Measurements from ENCODE around the gene DDOST.
"Not testable (repeated sequence)": the region's sequence is repeated elsewhere in the genome, so short reads cannot be mapped to it uniquely, and the experiment has no call there.

DDOST gene

DNA sequence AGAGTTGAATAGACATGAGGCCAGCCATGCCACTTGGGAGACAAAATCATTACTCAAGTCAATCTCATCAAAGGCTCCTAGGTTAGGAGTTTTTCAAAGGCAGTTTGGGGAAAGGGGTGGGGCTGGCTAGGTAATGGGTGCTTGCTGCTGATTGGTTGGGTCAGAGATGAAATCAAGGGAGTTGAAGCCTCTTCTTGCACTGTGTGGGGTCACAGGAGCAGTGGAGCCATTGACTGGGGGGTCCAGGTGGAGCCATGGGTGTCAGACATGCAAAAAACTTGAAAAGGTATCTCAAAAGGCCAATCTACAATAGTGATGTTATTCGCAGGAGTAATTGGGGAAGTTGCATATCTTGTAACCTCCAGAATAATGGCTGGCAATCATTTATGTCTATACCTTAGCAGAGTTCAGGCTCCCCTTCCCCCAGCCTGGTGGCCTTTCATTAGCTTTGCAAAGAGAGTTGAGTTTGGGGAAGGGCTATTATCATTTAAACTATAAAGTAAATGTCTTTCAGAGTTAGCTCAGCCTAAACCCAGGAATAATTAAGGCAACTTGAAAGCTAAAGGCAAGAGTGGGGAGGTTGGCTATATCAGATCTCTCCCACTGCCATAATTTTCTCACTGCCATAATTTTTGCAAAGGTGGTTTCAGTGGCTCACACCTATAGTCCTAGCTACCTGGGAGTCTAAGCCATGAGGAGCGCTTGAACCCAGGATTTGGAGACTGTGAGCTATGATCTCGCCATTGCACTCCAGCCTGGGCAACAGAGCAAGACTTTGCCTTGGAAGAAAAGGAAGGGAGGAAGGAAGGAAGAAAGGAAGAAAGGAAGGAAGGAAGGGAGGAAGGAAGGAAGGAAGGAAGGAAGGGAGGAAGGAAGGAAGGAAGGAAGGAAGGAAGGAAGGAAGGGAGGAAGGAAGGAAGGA, 35.7 kb downstream of the DDOST start:
- no peak for DNase-seq (ENCODE audit: low read depth in 3 of 3)

DNA sequence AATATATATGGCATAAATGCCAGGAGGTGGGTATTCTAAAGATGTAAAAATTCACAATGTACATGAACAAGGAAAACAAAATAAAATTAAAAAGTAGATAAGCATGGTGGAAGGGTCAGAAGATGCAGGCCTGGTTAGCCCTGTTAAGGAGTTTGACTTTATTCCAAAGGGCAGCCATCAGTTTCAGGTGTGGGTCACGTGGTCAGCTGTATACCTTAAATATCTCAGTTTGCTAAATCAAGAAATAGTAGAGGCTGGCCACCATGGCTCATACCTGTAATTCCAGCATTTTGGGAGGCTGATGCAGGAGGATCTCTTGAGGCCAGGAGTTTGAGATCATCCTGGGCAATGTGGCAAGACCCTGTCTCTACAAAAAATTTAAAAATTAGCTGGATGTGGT, 36.5 kb downstream of the DDOST start:
- DNase-seq (ENCODE audit: low read depth in 3 of 3), result no peak

DNA sequence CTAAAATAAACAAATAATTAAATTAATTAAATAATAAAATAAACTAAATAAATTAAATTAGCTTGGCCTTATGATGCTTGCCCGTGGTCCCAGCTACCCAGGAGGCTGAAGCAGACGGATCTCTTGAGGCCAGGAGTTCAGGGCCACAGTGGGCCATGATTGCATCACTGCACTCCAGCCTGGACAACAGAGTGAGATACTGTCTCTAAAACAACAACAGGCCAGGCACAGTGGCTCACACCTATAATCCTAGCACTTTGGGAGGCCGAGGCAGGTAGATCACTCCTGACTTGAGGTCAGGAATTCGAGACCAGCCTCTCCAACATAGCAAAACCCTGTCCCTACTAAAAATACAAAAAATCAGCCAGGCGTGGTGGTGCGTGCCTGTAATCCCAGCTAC, 40.2 kb downstream of the DDOST start:
- no peak for DNase-seq (ENCODE audit: low read depth in 3 of 3)

DNA sequence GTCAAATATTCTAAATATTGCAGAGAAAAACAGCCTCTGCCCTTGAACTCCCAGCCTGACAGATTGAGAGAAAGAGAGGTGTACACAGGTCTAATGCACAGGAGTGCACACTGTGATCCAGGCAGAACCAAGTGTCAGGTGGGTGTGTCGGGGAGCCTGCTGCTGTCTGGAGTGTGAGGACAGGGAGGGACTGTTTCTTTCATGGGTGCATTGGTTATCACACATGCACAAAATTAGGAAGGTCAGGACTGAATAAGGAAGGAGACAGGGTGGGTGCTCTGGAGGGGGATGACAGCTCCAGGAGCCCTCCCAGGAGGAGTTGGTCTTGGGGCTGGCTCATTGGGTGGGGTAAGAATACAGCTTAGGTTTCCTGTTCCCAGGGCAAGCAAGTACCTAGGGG, 41.2 kb downstream of the DDOST start:
- no peak for DNase-seq (ENCODE audit: low read depth in 3 of 3)

DNA sequence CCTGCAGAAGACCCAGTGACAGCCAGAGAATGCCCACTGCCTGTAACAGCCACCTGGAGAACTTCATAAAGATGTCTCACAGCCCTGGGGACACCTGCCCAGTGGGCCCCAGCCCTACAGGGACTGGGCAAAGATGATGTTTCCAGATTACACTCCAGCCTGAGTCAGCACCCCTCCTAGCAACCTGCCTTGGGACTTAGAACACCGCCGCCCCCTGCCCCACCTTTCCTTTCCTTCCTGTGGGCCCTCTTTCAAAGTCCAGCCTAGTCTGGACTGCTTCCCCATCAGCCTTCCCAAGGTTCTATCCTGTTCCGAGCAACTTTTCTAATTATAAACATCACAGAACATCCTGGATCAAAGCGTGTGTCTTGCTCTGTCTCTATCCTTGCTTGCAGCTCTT, 42.6 kb downstream of the DDOST start:
- DNase-seq (ENCODE audit: low read depth in 3 of 3), result no peak

DNA sequence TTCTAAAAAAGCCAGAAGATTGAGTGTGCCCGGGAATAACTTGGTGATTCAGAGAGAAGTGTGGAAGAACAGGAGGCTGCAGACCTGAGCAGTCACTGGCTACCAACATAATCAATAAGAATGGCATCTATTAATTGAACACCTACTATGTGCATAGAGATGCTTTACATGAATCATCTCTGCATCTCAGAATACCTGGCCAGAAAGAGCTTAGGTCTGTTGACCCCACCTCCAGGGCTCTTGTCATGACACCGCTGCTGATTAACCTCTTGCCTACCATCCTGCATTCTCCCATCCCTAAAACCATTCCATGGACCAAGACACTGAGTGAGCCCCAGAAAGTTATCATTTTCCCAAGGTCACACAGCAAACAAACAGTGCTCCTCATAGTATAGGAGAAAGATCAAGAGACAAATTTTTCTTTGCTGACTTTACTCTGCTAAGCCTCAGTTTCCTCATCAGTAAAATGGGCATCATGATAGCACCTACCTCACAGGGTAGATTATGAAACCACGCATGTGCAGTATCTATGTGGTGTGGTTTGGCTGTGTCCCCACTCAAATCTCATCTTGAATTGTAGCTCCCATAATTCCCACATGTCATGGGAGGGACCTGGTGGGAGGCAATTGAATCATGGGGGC, 44.2 kb downstream of the DDOST start:
- no peak for DNase-seq (ENCODE audit: low read depth in 3 of 3)

DNA sequence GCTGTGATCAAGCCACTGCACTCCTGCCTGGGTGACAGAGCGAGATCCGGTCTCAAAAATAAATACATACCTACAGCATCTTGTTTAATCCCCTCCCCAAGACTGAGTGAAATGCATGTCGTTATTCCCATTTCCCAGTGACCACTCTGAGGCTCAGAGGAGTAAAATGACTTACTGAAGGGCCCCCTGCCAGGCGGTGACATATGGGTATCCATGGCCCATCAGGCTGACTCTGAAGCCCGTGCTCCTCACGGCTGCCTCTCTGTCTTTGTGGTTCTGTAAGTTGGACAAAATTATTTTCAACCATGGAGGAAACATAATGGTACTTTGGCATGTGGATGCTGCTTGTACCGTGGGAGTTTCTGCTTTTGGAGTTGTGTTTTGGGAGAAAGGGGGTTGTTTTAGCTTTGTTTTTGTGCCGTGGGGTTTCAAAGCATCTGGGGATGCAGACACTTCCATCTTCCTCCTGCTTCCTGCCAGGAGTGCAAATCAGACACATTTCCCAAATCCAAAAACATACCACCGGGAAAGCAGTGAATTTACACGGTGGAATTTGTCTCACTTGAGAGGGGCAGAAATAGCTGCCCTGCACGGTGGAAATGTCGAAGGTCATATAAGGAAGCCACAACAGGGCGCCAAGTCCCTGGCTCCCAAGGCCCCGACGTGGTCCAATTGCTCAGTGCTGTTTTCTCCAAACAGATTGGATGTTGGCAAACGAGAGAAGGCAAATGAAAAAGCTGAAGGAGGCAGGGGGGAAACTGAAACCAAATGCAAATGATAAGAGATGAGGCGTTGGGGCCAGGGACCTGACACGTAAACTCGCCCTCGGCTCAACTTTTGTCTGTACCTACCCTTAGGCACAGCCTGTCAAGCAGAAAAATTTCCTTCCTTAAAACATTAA, 45.0 kb downstream of the DDOST start:
- no peak for DNase-seq (ENCODE audit: low read depth in 3 of 3)

DNA sequence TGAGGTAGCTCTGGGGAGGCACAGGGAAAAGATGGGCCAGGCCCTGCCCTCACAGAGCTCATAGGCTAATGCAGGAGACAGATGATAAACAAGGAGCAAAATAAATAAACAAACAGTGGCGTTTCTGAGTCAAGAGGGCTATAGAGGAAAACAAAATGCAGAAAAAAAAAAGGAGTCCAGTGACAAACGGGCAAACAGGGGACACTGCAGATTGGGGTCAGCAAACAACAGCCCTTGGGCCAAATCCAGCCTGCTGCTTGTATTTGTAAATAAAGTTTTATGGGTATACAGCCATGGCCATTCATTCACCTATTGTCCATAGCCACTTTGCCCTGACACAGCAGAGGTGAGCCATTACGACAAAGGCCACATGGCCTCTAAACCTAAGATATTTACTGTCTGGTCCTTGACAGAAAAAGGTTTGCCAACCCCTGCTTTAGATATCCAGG, 47.0 kb downstream of the DDOST start:
- DNase-seq (ENCODE audit: low read depth in 3 of 3), result no peak

DNA sequence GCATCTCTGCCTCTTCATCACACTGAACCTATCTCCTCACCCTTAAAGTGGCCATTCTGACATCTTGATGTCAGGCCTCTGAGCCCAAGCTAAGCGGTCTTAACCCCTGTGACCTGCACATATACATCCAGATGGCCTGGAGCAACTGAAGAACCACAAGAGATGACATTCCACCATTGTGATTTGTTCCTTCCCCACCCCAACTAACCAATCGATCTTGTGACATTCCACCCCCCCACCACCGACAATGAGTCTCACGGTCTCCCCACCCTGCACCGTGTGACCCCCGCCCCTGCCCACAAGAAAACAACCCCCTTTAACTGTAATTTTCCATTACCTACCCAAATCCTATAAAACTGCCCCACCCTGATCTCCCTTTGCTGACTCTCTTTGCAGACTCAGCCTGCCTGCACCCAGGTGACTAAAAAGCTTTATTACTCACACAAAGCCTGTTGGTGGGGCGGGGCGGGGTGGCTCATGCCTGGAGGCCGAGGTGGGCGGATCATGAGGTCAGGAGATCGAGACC, 48.9 kb downstream of the DDOST start:
- no peak for DNase-seq (ENCODE audit: low read depth in 3 of 3)

DNA sequence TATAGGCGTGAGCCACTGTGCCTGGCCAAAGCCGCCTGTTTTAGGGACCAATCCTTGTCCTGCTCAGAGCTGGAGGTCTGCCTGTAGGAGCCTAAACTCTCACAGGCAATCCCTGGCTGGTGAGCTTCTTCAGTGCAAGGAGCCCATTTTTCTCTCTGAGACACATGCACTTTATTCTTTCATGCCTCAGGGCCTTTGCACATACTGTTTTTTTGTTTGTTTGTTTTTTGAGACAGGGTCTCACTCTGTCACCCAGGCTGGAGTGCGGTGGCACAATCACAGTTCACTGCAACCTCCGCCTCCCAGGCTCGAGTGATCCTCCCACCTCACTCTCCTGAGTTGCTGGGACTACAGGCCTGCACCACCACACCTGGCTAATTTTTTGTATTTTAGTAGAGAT, 49.5 kb downstream of the DDOST start:
- DNase-seq (ENCODE audit: low read depth in 3 of 3), result no peak

DNA sequence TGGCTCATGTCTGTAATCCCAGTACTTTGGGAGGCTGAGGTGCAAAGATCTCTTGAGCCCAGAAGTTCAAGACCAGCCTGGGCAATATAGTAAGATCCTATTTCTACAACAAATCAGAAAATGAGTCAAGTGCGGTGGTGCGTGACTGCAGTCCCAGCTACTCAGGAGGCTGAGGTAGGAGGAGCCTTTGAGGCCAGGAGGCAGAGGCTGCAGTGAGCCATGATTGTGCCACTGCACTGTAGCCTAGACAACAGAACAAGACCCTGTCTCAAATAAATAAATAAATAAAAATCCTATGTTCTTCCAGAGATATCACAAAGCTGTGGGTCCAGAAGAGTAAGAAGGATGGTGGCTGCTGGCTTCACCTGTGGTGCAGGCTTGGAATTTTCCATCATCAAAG, 50.2 kb downstream of the DDOST start:
- no peak for DNase-seq (ENCODE audit: low read depth in 3 of 3)

DNA sequence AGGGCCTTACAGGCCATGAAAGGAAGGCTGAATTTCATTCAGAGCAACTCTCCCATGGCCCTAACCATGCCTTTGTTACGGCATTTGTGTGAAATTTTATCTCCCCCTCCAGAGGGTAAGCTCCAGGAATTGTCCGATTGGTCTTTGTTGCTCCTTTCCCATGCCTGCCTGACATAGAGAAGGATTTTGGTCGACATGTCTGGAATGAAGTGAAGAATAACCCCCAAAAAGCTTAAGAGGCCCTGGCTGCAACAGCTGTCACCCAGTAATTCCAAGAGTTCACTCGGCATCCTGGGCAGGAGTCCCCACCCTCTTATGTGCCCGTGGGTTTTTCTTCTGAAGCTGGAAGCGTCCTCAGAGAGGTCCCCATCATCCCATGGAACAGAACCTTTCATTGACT, 51.6 kb downstream of the DDOST start:
- no peak for DNase-seq (ENCODE audit: low read depth in 3 of 3)

DNA sequence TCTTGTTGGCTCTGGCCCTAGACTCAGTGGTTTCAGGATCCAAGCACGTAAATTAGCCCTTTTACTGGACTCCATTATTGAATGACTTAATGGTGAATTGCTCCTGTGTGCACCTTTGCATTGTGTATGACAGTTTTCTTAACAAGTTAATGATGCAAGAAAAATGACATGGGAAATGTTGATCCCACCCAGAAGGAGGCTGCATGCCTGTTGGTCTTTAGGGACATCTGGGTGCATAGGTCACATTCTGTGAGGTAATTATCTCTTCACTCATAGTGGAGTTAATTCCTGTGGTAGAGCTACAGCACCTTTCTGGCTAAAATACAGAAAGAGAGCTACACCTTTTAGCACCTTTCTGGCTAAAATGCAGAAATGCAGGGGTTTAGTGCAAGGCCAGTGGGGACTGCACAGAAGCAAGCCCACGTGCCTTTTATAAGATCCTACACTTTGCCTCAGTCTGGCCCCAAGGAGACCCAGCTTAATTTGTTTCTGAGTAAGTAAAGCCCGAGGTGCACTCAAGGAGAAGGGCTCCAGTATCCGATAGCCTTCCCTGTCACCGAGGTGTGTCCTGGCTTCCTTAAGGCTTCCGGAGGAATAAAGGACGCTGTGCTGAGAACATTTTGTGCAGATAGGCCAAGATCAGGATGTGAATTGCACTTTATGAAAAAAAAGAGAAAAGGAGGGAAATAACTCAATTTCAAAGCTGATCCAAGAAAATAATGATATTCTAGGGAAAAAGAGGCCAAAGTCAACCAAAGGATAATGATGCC, 54.2 kb downstream of the DDOST start:
- not testable (repeated sequence) for DNase-seq (ENCODE audit: low read depth in 3 of 3)

DNA sequence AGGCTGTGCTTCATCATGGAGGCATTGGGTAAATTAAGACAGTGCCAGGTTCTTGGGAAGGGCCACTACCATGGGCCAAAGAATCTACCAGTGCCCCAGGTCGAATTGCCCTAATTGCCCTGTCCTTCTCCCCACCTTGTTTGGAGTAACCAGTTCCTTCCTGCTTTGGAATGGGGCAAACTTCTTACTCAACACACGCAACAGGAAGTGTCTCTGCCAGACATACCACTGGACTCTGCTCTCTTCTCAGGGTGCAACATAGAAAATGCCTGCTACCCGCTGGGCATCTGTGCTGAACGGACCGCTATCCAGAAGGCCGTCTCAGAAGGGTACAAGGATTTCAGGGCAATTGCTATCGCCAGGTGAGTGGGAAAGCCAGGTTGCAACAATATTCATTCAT, 56.5 kb downstream of the DDOST start:
- DNase-seq (ENCODE audit: low read depth in 3 of 3), result no peak

DNA sequence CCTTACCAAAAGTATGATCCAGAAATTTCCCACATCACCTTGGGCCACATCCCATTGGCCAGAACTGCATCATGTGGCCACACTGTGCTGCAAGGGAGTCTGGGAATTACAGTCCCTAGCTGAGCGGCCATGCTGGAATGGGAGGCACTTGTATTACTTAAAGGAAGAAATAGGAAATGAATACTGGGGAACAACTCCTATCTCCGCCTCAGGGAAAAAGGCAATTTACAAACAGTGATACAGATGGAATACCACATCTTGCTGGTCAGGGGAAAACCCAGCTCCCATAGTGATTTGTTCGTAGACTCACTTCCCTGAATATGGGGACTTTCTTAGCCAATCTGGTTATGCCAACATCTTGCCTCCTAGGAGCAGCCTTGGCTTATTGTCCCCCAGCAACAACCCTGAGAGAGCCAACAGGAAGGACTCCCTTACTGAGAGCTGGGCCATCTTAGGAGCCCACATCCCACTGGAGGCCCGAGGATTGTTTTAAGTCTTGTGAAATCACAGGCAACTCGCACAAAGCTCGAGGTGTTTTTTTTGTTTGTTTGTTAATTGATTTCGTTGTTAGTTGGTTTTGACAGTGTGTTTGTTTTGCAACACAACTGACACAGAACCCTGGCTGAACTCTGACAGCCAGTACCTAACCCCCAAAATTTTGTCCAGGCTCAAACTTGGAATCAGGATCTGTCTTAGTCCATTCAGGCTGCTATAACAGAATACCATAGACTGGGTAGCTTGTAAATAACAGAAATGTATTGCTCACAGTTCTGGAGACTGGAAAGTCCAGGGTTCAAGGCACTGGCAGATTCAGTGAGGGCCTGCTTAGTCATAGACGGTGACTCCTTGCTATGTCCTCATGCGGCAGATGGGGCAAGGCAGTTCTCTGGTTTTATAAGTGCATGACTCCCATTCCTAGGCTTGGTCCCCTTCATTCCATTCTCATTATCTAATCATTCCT, 57.4 kb downstream of the DDOST start:
- no peak for DNase-seq (ENCODE audit: low read depth in 3 of 3)

DNA sequence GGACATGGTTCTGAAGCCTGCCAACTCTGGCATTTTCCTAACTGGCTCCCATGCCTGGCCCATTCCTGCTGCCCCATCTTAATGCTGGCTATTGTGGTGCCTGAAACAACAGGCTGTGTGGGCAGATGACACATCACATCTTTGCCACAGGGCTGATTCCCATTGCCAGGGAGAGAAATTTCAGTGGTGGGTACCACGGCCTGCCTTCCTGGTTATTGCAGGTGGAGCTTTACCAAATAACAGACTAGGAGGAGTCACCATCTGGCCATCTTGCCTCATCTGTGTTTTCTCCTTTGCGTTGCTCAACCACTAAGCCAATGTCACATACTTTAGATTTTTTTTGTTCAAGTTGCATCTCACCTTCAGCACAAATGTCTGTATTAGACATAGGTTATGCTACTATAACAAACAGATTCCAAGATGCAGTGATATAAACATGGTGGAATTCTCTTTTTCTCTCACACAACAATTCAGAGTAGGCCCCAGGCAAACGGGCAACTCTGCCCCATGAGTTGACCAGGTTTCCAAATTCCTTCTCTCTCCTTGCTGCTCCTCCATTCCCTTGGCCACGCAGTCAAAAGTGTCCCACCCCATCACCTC, 58.2 kb downstream of the DDOST start:
- DNase-seq (ENCODE audit: low read depth in 3 of 3), result no peak

All from stimulated activated CD4-positive, alpha-beta T cell treated with anti-CD3 and anti-CD28 coated beads, TNF-alpha, amount 100 ng/mL, for 48 hours (primary cell).